Endothelial cell of umbilical vein (primary cell): Measurements from ENCODE around the gene ARID2. TPM values are rescaled to one million over a fixed set of nuclear protein-coding genes. Genes with fewer than 3 reads are reported as not detected.

Source experiments
- BruUV-seq: library from RNA; stranded (reverse); fragments of 400-500 nt; replicated peaks from 2 replicates; lab custom pipeline; 2021; lab: Mats Ljungman, UMichigan
- CTCF ChIA-PET: fragments of 300-600, 350-600 bp; sonication (Branson Sonifier 250); formaldehyde crosslinking; loops from one replicate; lab custom pipeline; 2021; ENCODE audit warnings: antibody characterized with exemption, inconsistent platforms; lab: Charles Lee
- POLR2A ChIA-PET: fragments of 300-600, 350-600 bp; sonication (Branson Sonifier 250); formaldehyde crosslinking; loops from one replicate; lab custom pipeline; 2021; ENCODE audit warnings: antibody characterized with exemption, inconsistent platforms; lab: Charles Lee
- DNase-seq: peaks from one replicate; pipeline ENCODE4 v3.0.0-alpha.2; 2011; ENCODE audit warnings: low read depth, low spot score
- FAIRE-seq: peaks from 2 replicates; lab custom pipeline; 2011; peaks lifted over from hg19 to GRCh38; lab: Jason Lieb, UNC
- H2AFZ ChIP-seq: 2 replicates; pipeline ENCODE4 v1.6.0; 2012; ENCODE audit warnings: low read depth, low read length, control low read depth, inconsistent platforms
- H3K27ac ChIP-seq: 2 replicates; pipeline ENCODE4 v1.5.1; 2011; ENCODE audit warnings: low read depth, mild to moderate bottlenecking, control low read depth, low read length, moderate library complexity; ENCODE audit not compliant: insufficient read depth
- H3K27me3 ChIP-seq, 2 experiments: 2 replicates each; pipeline versions ENCODE4 v1.6.0 to v1.6.1; 2011; ENCODE audit warnings: low read length in 2 of 2, mixed read lengths in 1 of 2; ENCODE audit not compliant: control insufficient read depth in 2 of 2, insufficient read depth in 2 of 2
- H3K36me3 ChIP-seq, 2 experiments: 2 replicates in 1 of 2; 3 replicates in 1 of 2; pipeline ENCODE4 v1.5.1; 2011; ENCODE audit warnings: low read length in 2 of 2, mild to moderate bottlenecking in 1 of 2, moderate library complexity in 1 of 2; ENCODE audit not compliant: control insufficient read depth in 2 of 2, insufficient read depth in 2 of 2; ENCODE audit errors: extremely low read depth in 1 of 2
- H3K4me1 ChIP-seq: 3 replicates; pipeline ENCODE4 v1.5.1; 2011; ENCODE audit warnings: mild to moderate bottlenecking, low read length; ENCODE audit not compliant: control insufficient read depth, insufficient read depth; ENCODE audit errors: extremely low read depth
- H3K4me2 ChIP-seq: 2 replicates; pipeline ENCODE4 v1.6.1; 2011; ENCODE audit warnings: low read length, control low read depth, mixed read lengths; ENCODE audit not compliant: insufficient read depth
- H3K4me3 ChIP-seq, 3 experiments: fragments of 200-600 bp in 1 of 3; sonication (generic), shearing (Covaris generic) in 1 of 3; replicated peaks in 1 of 3; 2 replicates each; pipeline ENCODE4 v1.5.1; 2011 to 2016; ENCODE audit warnings: control low read depth in 3 of 3, low read length in 3 of 3, mild to moderate bottlenecking in 2 of 3, inconsistent platforms in 1 of 3, low read depth in 1 of 3, moderate library complexity in 1 of 3; ENCODE audit not compliant: insufficient read depth in 1 of 3
- H3K79me2 ChIP-seq: 2 replicates; pipeline ENCODE4 v1.6.0; 2012; ENCODE audit warnings: low read length, inconsistent platforms; ENCODE audit not compliant: control insufficient read depth, insufficient read depth
- H3K9ac ChIP-seq: replicated peaks from 2 replicates; pipeline ENCODE3; 2011; ENCODE audit warnings: low read length, control low read depth; ENCODE audit not compliant: insufficient read depth; ENCODE audit errors: extremely low read depth
- H3K9me1 ChIP-seq: replicated peaks from 3 replicates; pipeline ENCODE4 v1.6.0; 2011; ENCODE audit warnings: mild to moderate bottlenecking, low read length; ENCODE audit not compliant: control insufficient read depth, insufficient read depth; ENCODE audit errors: extremely low read depth
- H3K9me3 ChIP-seq: replicated peaks from 2 replicates; pipeline ENCODE4 v1.5.1; 2012; ENCODE audit warnings: low read length, inconsistent platforms; ENCODE audit not compliant: control insufficient read depth, insufficient read depth
- H4K20me1 ChIP-seq: replicated peaks from 2 replicates; pipeline ENCODE3; 2011; ENCODE audit warnings: mild to moderate bottlenecking, low read length; ENCODE audit not compliant: control insufficient read depth, insufficient read depth; ENCODE audit errors: extremely low read depth
- CTCF ChIP-seq, 2 donors: IDR thresholded peaks; 1 replicate in 1 of 2; 2 replicates in 1 of 2; pipeline ENCODE4 v1.5.1; 2011; ENCODE audit warnings: low read length in 2 of 2, mild to moderate bottlenecking in 2 of 2, moderate library complexity in 2 of 2, control low read depth in 1 of 2, inconsistent platforms in 1 of 2, low read depth in 1 of 2; ENCODE audit not compliant: insufficient read depth in 1 of 2; ENCODE audit errors: extremely low read depth in 1 of 2
- EZH2 ChIP-seq: IDR thresholded peaks from 2 replicates; pipeline ENCODE4 v1.6.1; 2012; ENCODE audit warnings: borderline replicate concordance, low read depth, mild to moderate bottlenecking, moderate library complexity, low read length, inconsistent platforms; ENCODE audit not compliant: severe bottlenecking
- FOS ChIP-seq: IDR thresholded peaks from 2 replicates; pipeline ENCODE4 v1.6.1; 2011; ENCODE audit warnings: mild to moderate bottlenecking, low read length, moderate library complexity, borderline replicate concordance; ENCODE audit not compliant: insufficient read depth
- GATA2 ChIP-seq: IDR thresholded peaks from 2 replicates; pipeline ENCODE4 v1.7.0; 2011; ENCODE audit warnings: low read depth, mild to moderate bottlenecking, moderate library complexity, mixed read lengths, low read length; ENCODE audit not compliant: insufficient read length, insufficient read depth
- JUN ChIP-seq: IDR thresholded peaks from 2 replicates; pipeline ENCODE4 v1.6.1; 2011; ENCODE audit warnings: borderline replicate concordance, low read depth; ENCODE audit not compliant: insufficient read length, insufficient read depth
- MYC ChIP-seq: IDR thresholded peaks from one replicate; pipeline ENCODE4 v1.6.1; 2011; ENCODE audit warnings: mild to moderate bottlenecking, low read depth, low read length
- POLR2A ChIP-seq: IDR thresholded peaks from 2 replicates; pipeline ENCODE4 v1.6.1; 2012; ENCODE audit warnings: low read depth, mild to moderate bottlenecking, control low read depth, low read length
- POLR2AphosphoS5 ChIP-seq: IDR thresholded peaks from 2 replicates; pipeline ENCODE4 v1.6.1; 2012; ENCODE audit warnings: low read depth, mild to moderate bottlenecking, control low read depth, low read length, moderate library complexity; ENCODE audit not compliant: insufficient read depth
- dilution Hi-C: fragments of 300-500 bp; cut with MboI; formaldehyde crosslinking; loops from one replicate; pipeline ENCODE4 v1.15.0; 2019; ENCODE audit warnings: low sequenced_read_pairs; ENCODE audit not compliant: extremely low pct_ligation_motif_present
- intact Hi-C: fragments of 100-400 bp; cut with micrococcal nuclease; formaldehyde crosslinking; loops from one replicate; pipeline ENCODE4 v1.10.0; 2022
- polyA plus RNA-seq, 4 experiments: library from polyadenylated mRNA; depleted of rRNA in 3 of 4; stranded (reverse) in 3 of 4; unstranded in 1 of 4; fragments of >200 nt; gene quantifications; 2 replicates each; pipeline versions ENCODE4 v1.2.1 to v1.2.3, GENCODE V29; 2011 to 2012; ENCODE audit warnings: missing spikeins in 1 of 4
- total RNA-seq: library from RNA; stranded (reverse); gene quantifications from 2 replicates; pipeline ENCODE4 v1.2.3, GENCODE V29; 2021
- TF ChIP-seq, protein P1 (sequence below): IDR thresholded peaks from 2 replicates; pipeline ENCODE4 v1.6.1; 2011; ENCODE audit not compliant: insufficient read depth, insufficient read length

Gene ARID2
- total and polyA plus RNA-seq, 2 donors (not counting 3 experiments of a cell fraction or from before 2014, with no cell fraction given) = 10.8 to 26.7 TPM

- Histone ChIP-seq H3K36me3 (no peaks in the 10 kb centered on the region), H3K4me2 (no peak overlapping the region), H3K4me1 (no peaks in the 10 kb centered on the region), H3K4me3 (no peak overlapping the region), H3K79me2 (peaks cover 29% of the 10 kb centered on the region), H2AFZ (no peak overlapping the region), H3K9me1 (peaks cover 3% of the 10 kb centered on the region), H3K9ac (no peak overlapping the region), H3K9me3 (no peaks in the 10 kb centered on the region), H3K27ac (no peak overlapping the region), H3K27me3 (no peaks in the 10 kb centered on the region), H4K20me1 (no peaks in the 10 kb centered on the region)
- DNase-seq (no peak), FAIRE-seq (no peak)
- ChIA-PET POLR2A (no interaction called here), CTCF (no interaction called here)
- no TSS peak for BruUV-seq
- dilution Hi-C loops = no loop called here
- TF ChIP-seq POLR2AphosphoS5 (no peak), JUN (no peak)
- intact Hi-C loops = no loop called here
These were observed 64.9 kb downstream of the ARID2 start for GRCh38 chr12:45794422-45794821.

DNA sequence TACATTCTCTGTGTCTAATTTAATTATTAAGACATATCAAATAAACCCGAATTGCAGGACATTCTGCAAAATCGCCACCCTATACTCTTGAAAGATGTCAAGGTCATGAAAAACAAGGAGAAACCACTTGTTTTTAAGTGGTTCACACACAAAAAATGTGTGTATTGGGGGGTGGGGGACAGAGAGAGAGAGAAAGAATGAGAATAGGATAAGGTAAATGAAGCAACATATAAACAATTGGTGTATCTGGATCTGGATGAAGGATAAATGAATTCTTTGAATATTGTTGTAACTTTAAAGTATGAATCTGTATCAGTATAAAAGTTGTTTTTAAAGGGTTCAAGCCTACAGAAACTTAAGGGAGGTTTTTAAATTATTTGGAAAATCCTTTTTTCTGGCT is 72.1 kb downstream of the ARID2 start:
- ChIA-PET CTCF (no interaction called here), POLR2A (no interaction called here)
- dilution Hi-C loops (no loop called here), intact Hi-C loops (no loop called here)
- no peak overlapping the region for H3K4me2 ChIP-seq
- H3K79me2 ChIP-seq = peaks cover 26% of the 10 kb centered on the region
- H3K9ac ChIP-seq = no peak overlapping the region
- H3K27me3 ChIP-seq = no peaks in the 10 kb centered on the region
- DNase-seq (no peak), FAIRE-seq (no peak)
- TF ChIP-seq CTCF (IDR thresholded peaks at IDR 0.05; ENCODE audit: extremely low read depth in 1 of 2, insufficient read depth in 1 of 2, low read depth in 1 of 2, low read length in 2 of 2) (no peak), JUN (no peak), GATA2 (no peak), EZH2 (no peak), POLR2AphosphoS5 (no peak), POLR2A (no peak), MYC (no peak), FOS (no peak)
- TF ChIP-seq, protein P1, sequence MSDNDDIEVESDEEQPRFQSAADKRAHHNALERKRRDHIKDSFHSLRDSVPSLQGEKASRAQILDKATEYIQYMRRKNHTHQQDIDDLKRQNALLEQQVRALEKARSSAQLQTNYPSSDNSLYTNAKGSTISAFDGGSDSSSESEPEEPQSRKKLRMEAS = no peak
- H3K9me1 ChIP-seq = no peaks in the 10 kb centered on the region
- no TSS peak for BruUV-seq
- H4K20me1 ChIP-seq = peaks cover 2% of the 10 kb centered on the region
- no peaks in the 10 kb centered on the region for H3K9me3 ChIP-seq
- no peaks in the 10 kb centered on the region for H3K4me1 ChIP-seq
- H3K4me3 ChIP-seq = no peak overlapping the region
- H3K36me3 ChIP-seq = no peaks in the 10 kb centered on the region
- no peak overlapping the region for H2AFZ ChIP-seq
- no peak overlapping the region for H3K27ac ChIP-seq
